ENCODE data around the gene ISLR2.

Gene ISLR2

GRCh38 chr15:74170875-74171578 lies 40.6 kb downstream of the ISLR2 start:
- Histone ChIP-seq H3K4me3 (ENCODE audit: insufficient read length, low read depth) (no peak overlapping the region), H3K9ac (ENCODE audit: insufficient read length, low read depth) (peak overlapping the region; percentile 8), H3K4me1 (ENCODE audit: insufficient read depth, insufficient read length) (peaks cover 23% of the 10 kb centered on the region), H3K36me3 (ENCODE audit: insufficient read depth, insufficient read length, low read length) (no peaks in the 10 kb centered on the region), H3K27me3 (ENCODE audit: insufficient read depth, insufficient read length) (peaks cover 8% of the 10 kb centered on the region), H3K9me3 (ENCODE audit: insufficient read depth, low read length) (no peaks in the 10 kb centered on the region)
- DNase-seq (ENCODE audit: low read depth, low spot score), result no peak
- TF ChIP-seq SUZ12 (IDR thresholded peaks at IDR 0.05; ENCODE audit: extremely low read depth, insufficient read depth, insufficient read length) (no peak), YY1 (IDR thresholded peaks at IDR 0.05; ENCODE audit: insufficient read depth, insufficient read length) (no peak), ZNF274 (IDR thresholded peaks at IDR 0.05; ENCODE audit: low read depth, low read length) (no peak)

GRCh38 chr15:74171965-74172541 lies 41.7 kb downstream of the ISLR2 start:
- DNase-seq (ENCODE audit: low read depth, low spot score), result no peak
- Histone ChIP-seq H3K4me1 (ENCODE audit: insufficient read depth, insufficient read length) (peaks cover 30% of the 10 kb centered on the region), H3K27me3 (ENCODE audit: insufficient read depth, insufficient read length) (peaks cover 8% of the 10 kb centered on the region), H3K36me3 (ENCODE audit: insufficient read depth, insufficient read length, low read length) (no peaks in the 10 kb centered on the region), H3K4me3 (ENCODE audit: insufficient read length, low read depth) (no peak overlapping the region), H3K9ac (ENCODE audit: insufficient read length, low read depth) (no peak overlapping the region), H3K9me3 (ENCODE audit: insufficient read depth, low read length) (no peaks in the 10 kb centered on the region)
- no peak for TF ChIP-seq SUZ12 (IDR thresholded peaks at IDR 0.05; ENCODE audit: extremely low read depth, insufficient read depth, insufficient read length)
- no peak for TF ChIP-seq YY1 (IDR thresholded peaks at IDR 0.05; ENCODE audit: insufficient read depth, insufficient read length)
- no peak for TF ChIP-seq ZNF274 (IDR thresholded peaks at IDR 0.05; ENCODE audit: low read depth, low read length)

GRCh38 chr15:74172701-74173379 lies 42.5 kb downstream of the ISLR2 start:
- Histone ChIP-seq H3K4me1 (ENCODE audit: insufficient read depth, insufficient read length) (peaks cover 35% of the 10 kb centered on the region), H3K9me3 (ENCODE audit: insufficient read depth, low read length) (no peaks in the 10 kb centered on the region), H3K4me3 (ENCODE audit: insufficient read length, low read depth) (no peak overlapping the region), H3K9ac (ENCODE audit: insufficient read length, low read depth) (peak overlapping the region; percentile 1), H3K27me3 (ENCODE audit: insufficient read depth, insufficient read length) (peaks cover 5% of the 10 kb centered on the region), H3K36me3 (ENCODE audit: insufficient read depth, insufficient read length, low read length) (no peaks in the 10 kb centered on the region)
- TF ChIP-seq ZNF274 (IDR thresholded peaks at IDR 0.05; ENCODE audit: low read depth, low read length), result no peak
- TF ChIP-seq YY1 (IDR thresholded peaks at IDR 0.05; ENCODE audit: insufficient read depth, insufficient read length), result no peak
- TF ChIP-seq SUZ12 (IDR thresholded peaks at IDR 0.05; ENCODE audit: extremely low read depth, insufficient read depth, insufficient read length), result no peak
- DNase-seq (ENCODE audit: low read depth, low spot score), result no peak

- no peak for TF ChIP-seq ZNF274 (IDR thresholded peaks at IDR 0.05; ENCODE audit: low read depth, low read length)
- no peak for TF ChIP-seq SUZ12 (IDR thresholded peaks at IDR 0.05; ENCODE audit: extremely low read depth, insufficient read depth, insufficient read length)
- no peak for TF ChIP-seq YY1 (IDR thresholded peaks at IDR 0.05; ENCODE audit: insufficient read depth, insufficient read length)
- H3K27me3 ChIP-seq (ENCODE audit: insufficient read depth, insufficient read length), result peaks cover 5% of the 10 kb centered on the region
- H3K4me3 ChIP-seq (ENCODE audit: insufficient read length, low read depth), result no peak within 1 kb of the TSS
- H3K9ac ChIP-seq (ENCODE audit: insufficient read length, low read depth), result peak within 1 kb of the TSS; percentile 1
- H3K36me3 ChIP-seq (ENCODE audit: insufficient read depth, insufficient read length, low read length), result no peaks in the 10 kb centered on the region
- DNase-seq (ENCODE audit: low read depth, low spot score), result no peak
- H3K4me1 ChIP-seq (ENCODE audit: insufficient read depth, insufficient read length), result peaks cover 39% of the 10 kb centered on the region
- no peaks in the 10 kb centered on the region for H3K9me3 ChIP-seq (ENCODE audit: insufficient read depth, low read length)
These were observed 43.2 kb downstream of the ISLR2 start, which contains the start of gene ISLR for GRCh38 chr15:74173380-74174218. ISLR (plus strand) TSS chr15:74173710; CDS start chr15:74174859, 1,149 bp downstream.

GRCh38 chr15:74174219-74174957 lies 44.0 kb downstream of the ISLR2 start:
- peaks cover 4% of the 10 kb centered on the region for H3K27me3 ChIP-seq (ENCODE audit: insufficient read depth, insufficient read length)
- no peaks in the 10 kb centered on the region for H3K36me3 ChIP-seq (ENCODE audit: insufficient read depth, insufficient read length, low read length)
- DNase-seq (ENCODE audit: low read depth, low spot score), result no peak
- H3K4me1 ChIP-seq (ENCODE audit: insufficient read depth, insufficient read length), result peaks cover 39% of the 10 kb centered on the region
- no peaks in the 10 kb centered on the region for H3K9me3 ChIP-seq (ENCODE audit: insufficient read depth, low read length)
- H3K9ac ChIP-seq (ENCODE audit: insufficient read length, low read depth), result no peak overlapping the region
- no peak overlapping the region for H3K4me3 ChIP-seq (ENCODE audit: insufficient read length, low read depth)
- TF ChIP-seq ZNF274 (IDR thresholded peaks at IDR 0.05; ENCODE audit: low read depth, low read length), result no peak
- TF ChIP-seq YY1 (IDR thresholded peaks at IDR 0.05; ENCODE audit: insufficient read depth, insufficient read length), result no peak
- no peak for TF ChIP-seq SUZ12 (IDR thresholded peaks at IDR 0.05; ENCODE audit: extremely low read depth, insufficient read depth, insufficient read length)

GRCh38 chr15:74174958-74175253 lies 44.5 kb downstream of the ISLR2 start:
- H3K9me3 ChIP-seq (ENCODE audit: insufficient read depth, low read length), result no peaks in the 10 kb centered on the region
- peaks cover 43% of the 10 kb centered on the region for H3K4me1 ChIP-seq (ENCODE audit: insufficient read depth, insufficient read length)
- no peak overlapping the region for H3K9ac ChIP-seq (ENCODE audit: insufficient read length, low read depth)
- H3K36me3 ChIP-seq (ENCODE audit: insufficient read depth, insufficient read length, low read length), result peaks cover 2% of the 10 kb centered on the region
- no peak overlapping the region for H3K4me3 ChIP-seq (ENCODE audit: insufficient read length, low read depth)
- no peaks in the 10 kb centered on the region for H3K27me3 ChIP-seq (ENCODE audit: insufficient read depth, insufficient read length)
- no peak for DNase-seq (ENCODE audit: low read depth, low spot score)
- TF ChIP-seq YY1 (IDR thresholded peaks at IDR 0.05; ENCODE audit: insufficient read depth, insufficient read length) (no peak), ZNF274 (IDR thresholded peaks at IDR 0.05; ENCODE audit: low read depth, low read length) (no peak), SUZ12 (IDR thresholded peaks at IDR 0.05; ENCODE audit: extremely low read depth, insufficient read depth, insufficient read length) (no peak)
